ENCODE data around the gene LRP8.

GRCh38 chr1:53246261-53247134, 81.4 kb downstream of the LRP8 start:
- TF ChIP-seq CTCF (IDR thresholded peaks at IDR 0.05; ENCODE audit: low read length) (no peak), EZH2 (optimal IDR thresholded peaks at IDR 0.05; ENCODE audit: low read depth, low read length) (no peak)

Data from MM.1S (cell line).